Hepatocyte (in vitro differentiated cells): Measurements from ENCODE around the gene TWF2. TPM values are rescaled to one million over a fixed set of nuclear protein-coding genes. Genes with fewer than 3 reads are reported as not detected.

Source experiments
- DNase-seq: peaks from one replicate; pipeline ENCODE4 v3.0.0-alpha.2; 2016; ENCODE audit warnings: low spot score
- H2AFZ ChIP-seq: fragments of 200-600 bp; sonication (generic); 2 replicates; pipeline ENCODE4 v1.6.0; 2016; ENCODE audit warnings: antibody characterized with exemption, mild to moderate bottlenecking
- H3K27ac ChIP-seq: fragments of 200-600 bp; sonication (generic); 2 replicates; pipeline ENCODE4 v1.5.1; 2016; ENCODE audit warnings: mild to moderate bottlenecking
- H3K27me3 ChIP-seq: fragments of 200-600 bp; sonication (generic); 2 replicates; pipeline ENCODE4 v1.6.1; 2016
- H3K36me3 ChIP-seq: fragments of 200-600 bp; sonication (generic); replicated peaks from 2 replicates; pipeline ENCODE4 v1.5.1; 2016; ENCODE audit warnings: low read depth; ENCODE audit not compliant: insufficient read depth
- H3K4me1 ChIP-seq: fragments of 200-600 bp; sonication (generic); 2 replicates; pipeline ENCODE4 v1.5.1; 2016; ENCODE audit warnings: mild to moderate bottlenecking, moderate library complexity; ENCODE audit not compliant: insufficient read depth
- H3K4me2 ChIP-seq: fragments of 200-600 bp; sonication (generic); 2 replicates; pipeline ENCODE4 v1.6.0; 2016
- H3K4me3 ChIP-seq: fragments of 200-600 bp; sonication (generic); 2 replicates; pipeline ENCODE4 v1.5.1; 2016; ENCODE audit warnings: mild to moderate bottlenecking
- H3K79me2 ChIP-seq: fragments of 200-600 bp; sonication (generic); 2 replicates; pipeline ENCODE4 v1.6.0; 2017; ENCODE audit warnings: mild to moderate bottlenecking
- H3K9me2 ChIP-seq: fragments of 200-600 bp; sonication (generic); replicated peaks from 2 replicates; pipeline ENCODE4 v1.6.0; 2017; ENCODE audit warnings: mild to moderate bottlenecking; ENCODE audit not compliant: insufficient read depth
- H3K9me3 ChIP-seq: fragments of 200-600 bp; sonication (generic); 2 replicates; pipeline ENCODE4 v1.5.1; 2016; ENCODE audit warnings: low read depth, mild to moderate bottlenecking
- H4K20me1 ChIP-seq: fragments of 200-600 bp; sonication (generic); 2 replicates; pipeline ENCODE4 v1.6.0; 2016; ENCODE audit warnings: mild to moderate bottlenecking; ENCODE audit not compliant: insufficient read depth, poor library complexity, severe bottlenecking
- EZH2 ChIP-seq: fragments of 200-600 bp; sonication (generic); IDR thresholded peaks from 2 replicates; pipeline ENCODE4 v1.6.1; 2016; ENCODE audit warnings: antibody characterized with exemption, mild to moderate bottlenecking, borderline replicate concordance
- EZH2phosphoT487 ChIP-seq: fragments of 200-600 bp; sonication (generic); IDR thresholded peaks from one replicate; pipeline ENCODE4 v1.6.1; 2018; ENCODE audit warnings: antibody characterized with exemption, mild to moderate bottlenecking, low read depth, moderate library complexity; ENCODE audit not compliant: unreplicated experiment, severe bottlenecking
- WGBS: methylation state at CpG from one replicate; pipeline ENCODE4 v1.1.6; 2016; ENCODE audit warnings: low lambda C conversion rate; ENCODE audit errors: missing lambda C conversion rate; 5-methylcytosine and 5-hydroxymethylcytosine counted together
- polyA plus RNA-seq: library from polyadenylated mRNA; unstranded; fragments of >200 nt; fragmentation: Nextera tagmentation; extraction: Ambion mirVana; gene quantifications from 2 replicates; pipeline ENCODE4 v1.2.1, GENCODE V29; 2016
- total RNA-seq: library from RNA; depleted of rRNA; stranded (reverse); fragments of >200 nt; gene quantifications from 2 replicates; pipeline ENCODE4 v1.2.3, GENCODE V29; 2014
- TF ChIP-seq, protein P1 (sequence below): fragments of 200-600 bp; sonication (generic); IDR thresholded peaks from 2 replicates; pipeline ENCODE4 v1.5.1; 2016; ENCODE audit warnings: antibody characterized with exemption, mild to moderate bottlenecking; ENCODE audit not compliant: poor library complexity

The TWF2 gene
- total and polyA plus RNA-seq, 2 experiments from 2014 or later = 47.4 to 52.5 TPM

DNA sequence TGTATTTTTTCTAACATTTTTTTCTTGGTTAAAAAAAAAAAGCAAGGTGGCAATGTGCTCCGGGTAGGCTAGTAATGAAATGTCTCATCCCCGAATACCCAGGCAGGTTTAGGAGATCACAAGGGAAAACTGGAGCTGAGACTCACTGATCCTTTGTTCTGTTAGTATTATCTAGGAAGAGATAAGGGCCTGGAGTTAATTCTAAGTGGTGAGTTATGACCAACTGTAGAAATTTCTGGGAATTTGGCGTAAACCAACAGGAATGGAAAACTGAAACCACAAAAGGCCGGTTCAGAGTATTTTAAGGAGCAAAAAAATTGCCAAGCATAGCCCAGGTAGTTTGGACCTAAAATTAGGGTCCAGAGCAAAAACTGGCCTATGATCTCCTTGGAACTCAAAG is 19.0 kb upstream of the TWF2 start:
- Histone ChIP-seq H3K4me2 (no peak overlapping the region), H3K27me3 (no peaks in the 10 kb centered on the region), H2AFZ (no peak overlapping the region), H3K36me3 (no peaks in the 10 kb centered on the region), H3K4me1 (peaks cover 6% of the 10 kb centered on the region), H3K79me2 (peaks cover 45% of the 10 kb centered on the region), H4K20me1 (peaks cover 18% of the 10 kb centered on the region), H3K9me3 (no peaks in the 10 kb centered on the region), H3K4me3 (no peak overlapping the region), H3K9me2 (no peaks in the 10 kb centered on the region), H3K27ac (peak overlapping the region; percentile 32)
- TF ChIP-seq, protein P1, sequence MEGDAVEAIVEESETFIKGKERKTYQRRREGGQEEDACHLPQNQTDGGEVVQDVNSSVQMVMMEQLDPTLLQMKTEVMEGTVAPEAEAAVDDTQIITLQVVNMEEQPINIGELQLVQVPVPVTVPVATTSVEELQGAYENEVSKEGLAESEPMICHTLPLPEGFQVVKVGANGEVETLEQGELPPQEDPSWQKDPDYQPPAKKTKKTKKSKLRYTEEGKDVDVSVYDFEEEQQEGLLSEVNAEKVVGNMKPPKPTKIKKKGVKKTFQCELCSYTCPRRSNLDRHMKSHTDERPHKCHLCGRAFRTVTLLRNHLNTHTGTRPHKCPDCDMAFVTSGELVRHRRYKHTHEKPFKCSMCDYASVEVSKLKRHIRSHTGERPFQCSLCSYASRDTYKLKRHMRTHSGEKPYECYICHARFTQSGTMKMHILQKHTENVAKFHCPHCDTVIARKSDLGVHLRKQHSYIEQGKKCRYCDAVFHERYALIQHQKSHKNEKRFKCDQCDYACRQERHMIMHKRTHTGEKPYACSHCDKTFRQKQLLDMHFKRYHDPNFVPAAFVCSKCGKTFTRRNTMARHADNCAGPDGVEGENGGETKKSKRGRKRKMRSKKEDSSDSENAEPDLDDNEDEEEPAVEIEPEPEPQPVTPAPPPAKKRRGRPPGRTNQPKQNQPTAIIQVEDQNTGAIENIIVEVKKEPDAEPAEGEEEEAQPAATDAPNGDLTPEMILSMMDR = no peak
- TF ChIP-seq EZH2 = no peak
- 52% methylated on average over 4 of the region's 4 CpGs for WGBS
- no peak for DNase-seq

DNA sequence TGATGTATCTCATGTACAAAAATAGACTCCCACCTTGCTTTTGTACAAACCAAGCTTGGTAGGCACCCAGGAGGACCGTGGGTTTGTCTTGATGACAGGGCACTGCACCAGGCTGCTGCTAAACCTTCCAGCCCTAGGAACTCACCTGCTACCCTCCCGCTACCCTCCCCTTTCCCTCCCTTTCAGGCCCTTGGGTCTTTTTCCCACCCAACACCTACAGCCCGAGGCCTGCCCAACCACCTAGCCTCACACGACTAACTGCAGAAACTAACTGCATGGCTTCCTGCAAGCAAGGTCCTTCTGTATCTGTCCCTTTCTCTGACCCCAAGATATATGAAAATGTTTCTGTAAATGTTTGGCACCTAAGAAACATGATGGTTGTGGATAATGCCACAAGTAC is 17.7 kb upstream of the TWF2 start:
- 81% methylated on average over 4 of the region's 4 CpGs for WGBS
- no peaks in the 10 kb centered on the region for H3K36me3 ChIP-seq
- no peak for DNase-seq

DNA sequence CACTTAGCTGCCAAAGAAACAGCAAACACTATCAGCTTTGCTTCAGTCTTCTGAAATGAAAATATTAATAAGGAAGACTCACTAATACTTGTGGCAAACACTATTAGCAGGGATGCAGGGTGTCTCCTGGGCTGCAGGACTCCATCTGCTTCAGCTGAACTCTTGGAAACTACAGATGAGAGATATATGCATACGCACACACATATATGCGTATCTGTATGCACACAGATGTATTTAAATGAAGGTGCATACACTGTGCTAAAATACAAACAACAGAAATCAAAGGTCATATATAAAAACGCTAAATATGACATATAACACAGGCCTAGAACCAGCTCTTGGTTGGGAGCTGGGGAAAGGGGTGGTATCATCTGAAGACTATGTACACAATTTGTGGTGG is 17.2 kb upstream of the TWF2 start:
- Histone ChIP-seq H3K4me2 (no peak overlapping the region), H3K79me2 (peaks cover 28% of the 10 kb centered on the region), H3K9me3 (no peaks in the 10 kb centered on the region), H3K4me1 (peaks cover 6% of the 10 kb centered on the region), H3K4me3 (no peak overlapping the region), H3K27me3 (no peaks in the 10 kb centered on the region), H4K20me1 (peaks cover 12% of the 10 kb centered on the region), H3K9me2 (no peaks in the 10 kb centered on the region), H2AFZ (no peak overlapping the region), H3K27ac (no peak overlapping the region), H3K36me3 (no peaks in the 10 kb centered on the region)
- no peak for TF ChIP-seq EZH2
- TF ChIP-seq, protein P1 = no peak
- no peak for TF ChIP-seq EZH2phosphoT487
- WGBS = 98% methylated on average over 3 of the region's 3 CpGs
- DNase-seq = no peak

More for the DNA sequence above, 17.7 kb upstream of the TWF2 start:
- Histone ChIP-seq H3K9me3 (no peaks in the 10 kb centered on the region), H3K27ac (no peak overlapping the region), H3K4me3 (no peak overlapping the region), H3K4me2 (no peak overlapping the region), H3K79me2 (peaks cover 32% of the 10 kb centered on the region), H3K27me3 (no peaks in the 10 kb centered on the region), H3K4me1 (peaks cover 6% of the 10 kb centered on the region), H4K20me1 (peaks cover 15% of the 10 kb centered on the region), H2AFZ (no peak overlapping the region), H3K9me2 (no peaks in the 10 kb centered on the region)
- TF ChIP-seq EZH2phosphoT487 = no peak
- TF ChIP-seq, protein P1 = no peak
- no peak for TF ChIP-seq EZH2

DNA sequence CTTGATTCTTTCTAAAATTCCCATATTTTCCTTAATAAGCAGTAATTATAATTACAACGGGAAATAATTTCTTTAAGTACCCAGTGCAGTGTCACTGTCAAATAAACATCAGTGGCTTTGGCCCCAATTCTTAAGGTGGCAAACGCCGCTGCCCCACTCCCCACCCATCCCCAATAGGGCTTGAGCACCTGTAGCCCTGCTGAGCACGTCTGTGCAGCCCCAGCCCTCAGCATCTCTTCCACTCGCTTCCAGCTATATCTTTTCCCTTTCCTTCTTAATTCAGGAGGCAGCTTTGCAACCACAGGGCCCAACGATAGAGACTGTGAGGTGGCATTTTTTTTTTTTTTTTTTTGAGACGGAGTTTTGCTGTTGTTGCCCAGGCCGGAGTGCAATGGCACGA is 15.7 kb upstream of the TWF2 start:
- Histone ChIP-seq H3K79me2 (peaks cover 20% of the 10 kb centered on the region), H3K27ac (no peak overlapping the region), H3K36me3 (no peaks in the 10 kb centered on the region), H3K4me3 (no peak overlapping the region), H3K27me3 (no peaks in the 10 kb centered on the region), H3K9me3 (no peaks in the 10 kb centered on the region), H4K20me1 (peaks cover 6% of the 10 kb centered on the region), H2AFZ (no peak overlapping the region), H3K9me2 (no peaks in the 10 kb centered on the region), H3K4me1 (peaks cover 6% of the 10 kb centered on the region), H3K4me2 (no peak overlapping the region)
- DNase-seq = no peak
- TF ChIP-seq, protein P1 = no peak
- TF ChIP-seq EZH2phosphoT487 (no peak), EZH2 (no peak)
- WGBS = 86% methylated on average over 9 of the region's 9 CpGs
